K562 (cell line): ENCODE measurements around the gene PIK3R1. TPM values are rescaled to one million over a fixed set of nuclear protein-coding genes. Genes with fewer than 3 reads are reported as not detected.

Experiments used
- ATF7 ChIP-seq: fragments of 450-650 bp; IDR thresholded peaks from 2 replicates; pipeline ENCODE4 v1.7.1; 2014; ENCODE audit warnings: mild to moderate bottlenecking, moderate library complexity
- CCNT2 ChIP-seq: IDR thresholded peaks from 2 replicates; pipeline ENCODE4 v1.6.1; 2011; ENCODE audit warnings: borderline replicate concordance, low read depth, mild to moderate bottlenecking, moderate library complexity, mixed read lengths, low read length; ENCODE audit not compliant: insufficient read length; ENCODE audit errors: extremely low read depth
- EZH2 ChIP-seq: IDR thresholded peaks from 2 replicates; pipeline ENCODE4 v1.6.1; 2012; ENCODE audit warnings: low read depth, mild to moderate bottlenecking, inconsistent platforms, low read length, borderline replicate concordance
- FOXK2 ChIP-seq, 2 experiments: fragments of 450-650 bp; IDR thresholded peaks in 1 of 2; conservative IDR thresholded peaks in 1 of 2; 2 replicates each; pipeline ENCODE4 v1.6.1; 2016; ENCODE audit warnings: low read depth in 2 of 2, mild to moderate bottlenecking in 1 of 2
- HDAC1 ChIP-seq, 2 experiments: fragments of 450-650 bp; IDR thresholded peaks; 2 replicates each; pipeline ENCODE4 v1.6.1; 2016 to 2017; ENCODE audit warnings: inconsistent platforms in 1 of 2, mild to moderate bottlenecking in 1 of 2, moderate library complexity in 1 of 2
- HOXB6 ChIP-seq: fragments of 250-450 bp; sonication (Bioruptor Pico); IDR thresholded peaks from 2 replicates; pipeline ENCODE4 v1.5.1; 2022; ENCODE audit warnings: mild to moderate bottlenecking, borderline replicate concordance
- MYC ChIP-seq, 2 experiments: fragments of 250-450 bp in 1 of 2; sonication (Bioruptor Pico) in 1 of 2; IDR thresholded peaks; 2 replicates each; pipeline versions ENCODE4 v1.5.1 to v1.6.1; 2012 to 2021; ENCODE audit warnings: low read depth in 2 of 2, borderline replicate concordance in 1 of 2, improper control_type of control experiment in 1 of 2, low read length in 1 of 2, mild to moderate bottlenecking in 1 of 2, moderate library complexity in 1 of 2
- PTBP1 ChIP-seq: fragments of 200-400 bp; formaldehyde crosslinking; IDR thresholded peaks from 2 replicates; pipeline ENCODE4 v1.6.1; 2017; ENCODE audit warnings: low read depth, low read length
- SIRT6 ChIP-seq: IDR thresholded peaks from one replicate; pipeline ENCODE4 v1.6.1; 2012; ENCODE audit warnings: low read depth, mild to moderate bottlenecking, control low read depth, inconsistent platforms, low read length, moderate library complexity
- TBL1XR1 ChIP-seq, 2 experiments: IDR thresholded peaks; 2 replicates each; pipeline ENCODE4 v1.6.1; 2012; ENCODE audit warnings: improper control_type of control experiment in 2 of 2, low read length in 2 of 2, mild to moderate bottlenecking in 1 of 2
- ZNF436 ChIP-seq: fragments of 250-450, 450-650 bp; sonication (Bioruptor Pico); formaldehyde crosslinking; IDR thresholded peaks from 2 replicates; pipeline ENCODE4 v1.7.0; 2020; ENCODE audit warnings: mild to moderate bottlenecking
- polyA plus RNA-seq, 8 experiments: library from polyadenylated mRNA; depleted of rRNA in 4 of 8; stranded (reverse) in 5 of 8; unstranded in 3 of 8; fragments of >200 nt; fragmentation: Nextera tagmentation in 2 of 8; fragmentation: Illumina TruSeq in 1 of 8; extraction: Ambion mirVana in 2 of 8; extraction: Trizol in 1 of 8; gene quantifications; 2 replicates each; pipeline versions ENCODE4 v1.2.1 to v1.2.3, GENCODE V29; 2011 to 2014; ENCODE audit warnings: inconsistent platforms in 1 of 8, missing spikeins in 1 of 8
- total RNA-seq, 7 experiments: library from RNA; depleted of rRNA in 6 of 7; stranded (reverse); fragments of >200 nt in 6 of 7; fragmentation: Illumina TruSeq in 2 of 7; extraction: Trizol in 2 of 7; gene quantifications; 2 replicates each; pipeline versions ENCODE4 v1.2.1 to v1.2.3, GENCODE V29; 2011 to 2021; ENCODE audit warnings: low replicate concordance in 1 of 7
- TF ChIP-seq, protein P1 (sequence below), 2 experiments: fragments of 450-650 bp; formaldehyde crosslinking in 1 of 2; IDR thresholded peaks; 2 replicates each; pipeline versions ENCODE4 v1.4.0 to v1.6.1; 2014 to 2020; ENCODE audit warnings: mild to moderate bottlenecking in 2 of 2, borderline replicate concordance in 1 of 2, low read depth in 1 of 2
- TF ChIP-seq, protein P2 (sequence below): IDR thresholded peaks from 2 replicates; pipeline ENCODE4 v1.6.1; 2011; ENCODE audit warnings: borderline replicate concordance, low read depth, mild to moderate bottlenecking, moderate library complexity, low read length; ENCODE audit not compliant: insufficient read depth, poor library complexity, severe bottlenecking
- TF ChIP-seq, protein P3 (sequence below): fragments of 250-450 bp; sonication (Bioruptor Pico); IDR thresholded peaks from 2 replicates; pipeline ENCODE4 v1.8.0; 2022; ENCODE audit warnings: moderate library complexity, mild to moderate bottlenecking, inconsistent platforms

Gene PIK3R1
- total and polyA plus RNA-seq, 9 of the 15 experiments (the other 6 are each of a cell fraction or from before 2014, with no cell fraction given): 1.1 to 9.7 (median 4.8) TPM

DNA sequence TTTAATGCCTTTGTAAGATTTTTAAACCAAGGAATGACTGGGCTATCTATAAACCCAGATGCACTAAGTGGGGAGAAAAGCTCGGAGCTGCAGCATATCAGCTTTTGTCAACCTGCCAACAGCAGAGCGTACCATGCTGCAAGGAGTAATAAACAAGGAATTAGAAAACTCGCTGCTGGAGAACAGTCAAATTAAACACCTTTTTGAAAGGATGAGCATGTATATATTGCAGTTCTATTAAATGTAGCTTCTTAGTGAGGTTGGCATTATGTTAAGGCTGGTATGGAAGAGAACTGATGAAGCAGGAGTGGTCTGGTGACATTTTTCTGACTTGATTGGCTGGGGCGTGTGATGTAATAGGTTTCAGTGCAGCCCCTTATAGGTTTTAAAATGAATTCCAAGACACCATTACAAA is 74.7 kb downstream of the PIK3R1 start (continued):
- TF ChIP-seq, protein P1, sequence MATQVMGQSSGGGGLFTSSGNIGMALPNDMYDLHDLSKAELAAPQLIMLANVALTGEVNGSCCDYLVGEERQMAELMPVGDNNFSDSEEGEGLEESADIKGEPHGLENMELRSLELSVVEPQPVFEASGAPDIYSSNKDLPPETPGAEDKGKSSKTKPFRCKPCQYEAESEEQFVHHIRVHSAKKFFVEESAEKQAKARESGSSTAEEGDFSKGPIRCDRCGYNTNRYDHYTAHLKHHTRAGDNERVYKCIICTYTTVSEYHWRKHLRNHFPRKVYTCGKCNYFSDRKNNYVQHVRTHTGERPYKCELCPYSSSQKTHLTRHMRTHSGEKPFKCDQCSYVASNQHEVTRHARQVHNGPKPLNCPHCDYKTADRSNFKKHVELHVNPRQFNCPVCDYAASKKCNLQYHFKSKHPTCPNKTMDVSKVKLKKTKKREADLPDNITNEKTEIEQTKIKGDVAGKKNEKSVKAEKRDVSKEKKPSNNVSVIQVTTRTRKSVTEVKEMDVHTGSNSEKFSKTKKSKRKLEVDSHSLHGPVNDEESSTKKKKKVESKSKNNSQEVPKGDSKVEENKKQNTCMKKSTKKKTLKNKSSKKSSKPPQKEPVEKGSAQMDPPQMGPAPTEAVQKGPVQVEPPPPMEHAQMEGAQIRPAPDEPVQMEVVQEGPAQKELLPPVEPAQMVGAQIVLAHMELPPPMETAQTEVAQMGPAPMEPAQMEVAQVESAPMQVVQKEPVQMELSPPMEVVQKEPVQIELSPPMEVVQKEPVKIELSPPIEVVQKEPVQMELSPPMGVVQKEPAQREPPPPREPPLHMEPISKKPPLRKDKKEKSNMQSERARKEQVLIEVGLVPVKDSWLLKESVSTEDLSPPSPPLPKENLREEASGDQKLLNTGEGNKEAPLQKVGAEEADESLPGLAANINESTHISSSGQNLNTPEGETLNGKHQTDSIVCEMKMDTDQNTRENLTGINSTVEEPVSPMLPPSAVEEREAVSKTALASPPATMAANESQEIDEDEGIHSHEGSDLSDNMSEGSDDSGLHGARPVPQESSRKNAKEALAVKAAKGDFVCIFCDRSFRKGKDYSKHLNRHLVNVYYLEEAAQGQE (IDR thresholded peaks at IDR 0.05; ENCODE audit: borderline replicate concordance): no peak
- TF ChIP-seq, protein P1 (CRISPR knock-in tag; IDR thresholded peaks at IDR 0.05; ENCODE audit: low read depth): no peak
- TF ChIP-seq ATF7 (peak; percentile 40; the same call in 1 of the 2 replicates), HDAC1 (IDR thresholded peaks at IDR 0.05) (0 out of 4 replicates have a peak, but pooled peaks of 1 of the 2 experiments have one; percentile 30), HOXB6 (CRISPR knock-in tag) (no peak), MYC (IDR thresholded peaks at IDR 0.05; ENCODE audit: low read depth, low read length) (no peak), MYC (CRISPR knock-in tag; IDR thresholded peaks at IDR 0.05; ENCODE audit: borderline replicate concordance, low read depth) (no peak), EZH2 (no peak), ZNF436 (no peak), TBL1XR1 (IDR thresholded peaks at IDR 0.05; ENCODE audit: low read length in 2 of 2) (no peak), FOXK2 (conservative IDR thresholded peaks at IDR 0.05 in 1 of 2, IDR thresholded peaks at IDR 0.05 in 1 of 2; ENCODE audit: low read depth in 2 of 2) (peak; percentile 90 to 93), SIRT6 (no peak), CCNT2 (no peak), PTBP1 (no peak)
- TF ChIP-seq, protein P2, sequence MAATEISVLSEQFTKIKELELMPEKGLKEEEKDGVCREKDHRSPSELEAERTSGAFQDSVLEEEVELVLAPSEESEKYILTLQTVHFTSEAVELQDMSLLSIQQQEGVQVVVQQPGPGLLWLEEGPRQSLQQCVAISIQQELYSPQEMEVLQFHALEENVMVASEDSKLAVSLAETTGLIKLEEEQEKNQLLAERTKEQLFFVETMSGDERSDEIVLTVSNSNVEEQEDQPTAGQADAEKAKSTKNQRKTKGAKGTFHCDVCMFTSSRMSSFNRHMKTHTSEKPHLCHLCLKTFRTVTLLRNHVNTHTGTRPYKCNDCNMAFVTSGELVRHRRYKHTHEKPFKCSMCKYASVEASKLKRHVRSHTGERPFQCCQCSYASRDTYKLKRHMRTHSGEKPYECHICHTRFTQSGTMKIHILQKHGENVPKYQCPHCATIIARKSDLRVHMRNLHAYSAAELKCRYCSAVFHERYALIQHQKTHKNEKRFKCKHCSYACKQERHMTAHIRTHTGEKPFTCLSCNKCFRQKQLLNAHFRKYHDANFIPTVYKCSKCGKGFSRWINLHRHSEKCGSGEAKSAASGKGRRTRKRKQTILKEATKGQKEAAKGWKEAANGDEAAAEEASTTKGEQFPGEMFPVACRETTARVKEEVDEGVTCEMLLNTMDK: no peak
- TF ChIP-seq, protein P3, sequence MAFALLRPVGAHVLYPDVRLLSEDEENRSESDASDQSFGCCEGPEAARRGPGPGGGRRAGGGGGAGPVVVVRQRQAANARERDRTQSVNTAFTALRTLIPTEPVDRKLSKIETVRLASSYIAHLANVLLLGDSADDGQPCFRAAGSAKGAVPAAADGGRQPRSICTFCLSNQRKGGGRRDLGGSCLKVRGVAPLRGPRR (CRISPR knock-in tag): no peak
